Lower lobe of right lung (tissue), 2 donors: ENCODE results near the gene NMS. TPM values are rescaled to one million over a fixed set of nuclear protein-coding genes. Genes with fewer than 3 reads are reported as not detected.
A peak's percentile ranks its signal among the peaks of the same experiment; 100 is the strongest.

Experiments used
- ATAC-seq, 2 donors: fragments of 200-7000 bp; cut with Tn5 transposase; one replicate each; pipeline ENCODE4 v1.9.1; 2020 to 2022; ENCODE audit warnings: mild to moderate bottlenecking in 2 of 2, moderate library complexity in 2 of 2
- DNase-seq: peaks from one replicate; pipeline ENCODE4 v3.0.0-alpha.2; 2020
- H3K27ac ChIP-seq: fragments of 200-600 bp; one replicate; pipeline ENCODE4 v1.8.0; 2022
- H3K27me3 ChIP-seq: fragments of 200-600 bp; one replicate; pipeline ENCODE4 v1.8.0; 2022; ENCODE audit warnings: low read depth
- H3K36me3 ChIP-seq: fragments of 200-600 bp; one replicate; pipeline ENCODE4 v1.8.0; 2022; ENCODE audit warnings: mild to moderate bottlenecking
- H3K4me1 ChIP-seq: fragments of 200-600 bp; one replicate; pipeline ENCODE4 v1.8.0; 2022
- H3K4me3 ChIP-seq: fragments of 200-600 bp; one replicate; pipeline ENCODE4 v1.8.0; 2022; ENCODE audit warnings: mild to moderate bottlenecking
- H3K9me3 ChIP-seq: fragments of 200-600 bp; one replicate; pipeline ENCODE4 v1.8.0; 2022
- intact Hi-C: fragments of 100-400 bp; cut with DNase I; formaldehyde crosslinking; loops from one replicate; pipeline ENCODE4 v1.11.0; 2022
- total RNA-seq: library from RNA; stranded (reverse); fragmentation: NEBNext Ultra II Directional; extraction: Animal tissue kit (Norgen Biotek cat#: 25700); gene quantifications from one replicate; pipeline ENCODE4 v1.2.1, GENCODE V29; 2021
- TF ChIP-seq, protein P1 (sequence below): fragments of 200-600 bp; IDR thresholded peaks from one replicate; pipeline ENCODE4 v1.8.0; 2022; ENCODE audit warnings: antibody characterized with exemption, mild to moderate bottlenecking
- donor health status: DM: no; HTN: yes; CAD: no; lungs with severe emphysema.

NMS gene
- total RNA-seq, 1 donor from 2014 or later: not detected

DNA sequence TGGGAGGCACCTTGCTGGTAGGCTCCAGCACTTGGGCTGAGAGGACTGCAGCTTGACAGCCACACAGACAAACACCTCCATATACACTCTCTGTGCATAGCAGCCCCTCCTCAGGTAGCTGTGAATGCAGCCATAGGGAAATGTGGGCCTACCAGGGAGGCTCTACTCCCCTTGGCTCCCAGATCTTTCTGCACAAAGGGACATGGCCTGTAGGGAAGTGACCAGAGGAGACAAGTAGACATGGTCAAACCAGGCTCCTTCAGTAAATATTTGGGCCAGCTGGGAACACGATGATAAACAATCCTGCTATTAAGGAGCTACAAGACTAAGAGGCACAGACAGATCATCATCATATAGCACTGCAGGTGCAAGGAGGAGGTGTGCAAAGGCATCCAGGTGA lies 56.6 kb downstream of the NMS start:
- no peak for ATAC-seq
- Histone ChIP-seq H3K4me3 (no peak overlapping the region), H3K27me3 (no peaks in the 10 kb centered on the region), H3K27ac (no peak overlapping the region), H3K4me1 (no peaks in the 10 kb centered on the region), H3K9me3 (no peaks in the 10 kb centered on the region), H3K36me3 (no peaks in the 10 kb centered on the region)
- TF ChIP-seq, protein P1, sequence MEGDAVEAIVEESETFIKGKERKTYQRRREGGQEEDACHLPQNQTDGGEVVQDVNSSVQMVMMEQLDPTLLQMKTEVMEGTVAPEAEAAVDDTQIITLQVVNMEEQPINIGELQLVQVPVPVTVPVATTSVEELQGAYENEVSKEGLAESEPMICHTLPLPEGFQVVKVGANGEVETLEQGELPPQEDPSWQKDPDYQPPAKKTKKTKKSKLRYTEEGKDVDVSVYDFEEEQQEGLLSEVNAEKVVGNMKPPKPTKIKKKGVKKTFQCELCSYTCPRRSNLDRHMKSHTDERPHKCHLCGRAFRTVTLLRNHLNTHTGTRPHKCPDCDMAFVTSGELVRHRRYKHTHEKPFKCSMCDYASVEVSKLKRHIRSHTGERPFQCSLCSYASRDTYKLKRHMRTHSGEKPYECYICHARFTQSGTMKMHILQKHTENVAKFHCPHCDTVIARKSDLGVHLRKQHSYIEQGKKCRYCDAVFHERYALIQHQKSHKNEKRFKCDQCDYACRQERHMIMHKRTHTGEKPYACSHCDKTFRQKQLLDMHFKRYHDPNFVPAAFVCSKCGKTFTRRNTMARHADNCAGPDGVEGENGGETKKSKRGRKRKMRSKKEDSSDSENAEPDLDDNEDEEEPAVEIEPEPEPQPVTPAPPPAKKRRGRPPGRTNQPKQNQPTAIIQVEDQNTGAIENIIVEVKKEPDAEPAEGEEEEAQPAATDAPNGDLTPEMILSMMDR: no peak
- intact Hi-C loops: no loop called here
- DNase-seq: no peak

DNA sequence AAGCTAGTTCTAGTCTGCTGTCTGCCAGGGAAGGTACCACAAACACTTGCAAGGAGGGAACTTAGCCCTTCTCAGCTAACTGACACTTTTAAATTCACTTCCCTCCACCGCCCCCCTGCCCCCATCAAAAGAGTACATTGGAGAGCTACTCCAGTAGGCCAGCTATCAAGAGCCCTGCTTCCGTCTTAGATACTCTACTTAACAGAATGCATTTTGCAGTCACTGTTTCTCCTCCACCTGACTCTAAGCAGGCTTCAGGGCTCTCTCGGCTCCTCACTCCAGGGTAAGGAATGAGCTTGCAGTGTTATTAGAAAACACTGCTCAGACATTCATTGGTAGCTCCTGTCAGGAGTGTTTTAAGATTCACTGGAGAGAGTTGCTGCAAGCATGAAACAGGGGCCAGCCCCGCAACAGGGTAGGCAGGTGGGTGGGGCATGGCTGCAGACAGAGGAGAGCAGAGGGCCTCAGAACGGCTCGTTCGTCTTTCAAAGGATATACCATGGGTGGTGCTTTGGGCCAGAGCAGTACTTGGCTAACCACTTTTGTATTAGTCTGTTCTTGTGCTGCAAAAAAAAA lies 57.2 kb downstream of the NMS start:
- H3K27ac ChIP-seq: no peak overlapping the region
- no peaks in the 10 kb centered on the region for H3K36me3 ChIP-seq
- no peak for DNase-seq
- intact Hi-C loops: no loop called here
- no peaks in the 10 kb centered on the region for H3K9me3 ChIP-seq
- H3K4me3 ChIP-seq: no peak overlapping the region
- H3K27me3 ChIP-seq: no peaks in the 10 kb centered on the region
- ATAC-seq: peak; percentile 16 to 29
- no peaks in the 10 kb centered on the region for H3K4me1 ChIP-seq
- TF ChIP-seq, protein P1: no peak

DNA sequence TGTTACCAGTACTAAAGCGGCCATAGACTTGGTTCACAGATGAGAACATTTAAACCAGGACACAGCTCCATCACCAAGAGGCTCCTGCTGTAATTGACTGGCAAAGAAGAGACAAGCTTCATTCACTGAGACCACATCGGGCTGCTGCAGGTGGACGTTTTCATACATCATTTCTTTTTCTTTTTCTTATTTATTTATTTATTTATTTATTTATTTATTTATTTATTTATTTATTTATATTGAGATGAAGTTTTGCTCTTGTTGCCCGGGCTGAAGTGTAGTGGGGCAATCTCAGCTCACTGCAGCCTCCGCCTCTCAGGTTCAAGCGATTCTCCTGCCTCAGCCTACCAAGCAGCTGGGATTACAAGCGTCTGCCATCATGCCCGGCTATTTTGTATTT lies 58.9 kb downstream of the NMS start:
- Histone ChIP-seq H3K36me3 (no peaks in the 10 kb centered on the region), H3K4me1 (no peaks in the 10 kb centered on the region), H3K4me3 (no peak overlapping the region), H3K9me3 (no peaks in the 10 kb centered on the region), H3K27ac (no peak overlapping the region), H3K27me3 (no peaks in the 10 kb centered on the region)
- DNase-seq (no peak), ATAC-seq (no peak)
- intact Hi-C loops: no loop called here
- TF ChIP-seq, protein P1: no peak

DNA sequence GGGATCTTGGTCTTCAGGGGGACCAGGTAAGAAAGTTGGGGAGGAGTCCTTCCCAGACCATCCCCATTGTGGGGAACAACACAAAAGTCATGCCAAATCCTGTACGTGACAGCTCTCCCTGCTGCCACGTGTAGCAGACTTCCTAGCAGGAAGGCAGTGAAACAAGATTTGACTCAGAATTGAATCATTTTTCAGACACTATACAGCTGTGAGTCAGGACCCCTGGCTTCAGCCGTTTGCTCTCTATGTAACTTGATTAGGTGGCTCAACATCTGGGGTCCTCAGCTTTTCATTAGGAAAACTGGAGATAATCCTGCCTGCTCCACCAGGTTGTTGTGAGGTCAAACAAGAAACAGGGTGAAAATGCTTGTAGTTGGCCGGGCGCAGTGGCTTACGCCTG lies 59.6 kb downstream of the NMS start:
- no peaks in the 10 kb centered on the region for H3K9me3 ChIP-seq
- no peak overlapping the region for H3K27ac ChIP-seq
- no peak for DNase-seq
- no peaks in the 10 kb centered on the region for H3K27me3 ChIP-seq
- TF ChIP-seq, protein P1: no peak
- no peak for ATAC-seq
- no peak overlapping the region for H3K4me3 ChIP-seq
- H3K36me3 ChIP-seq: no peaks in the 10 kb centered on the region
- intact Hi-C loops: no loop called here
- H3K4me1 ChIP-seq: no peaks in the 10 kb centered on the region

Other genes starting within 250 kb of the NMS start
- gene LONRF2, start 148.0 kb upstream of the NMS start, total RNA-seq: 2.1 TPM
- gene CHST10, start 52.8 kb upstream of the NMS start, total RNA-seq: 7.6 TPM
- 16.0 TPM for gene PDCL3, start 92.5 kb downstream of the NMS start, total RNA-seq